ENCODE data around the gene NPHS1. TPM values are rescaled to one million over a fixed set of nuclear protein-coding genes. Genes with fewer than 3 reads are reported as not detected.

Gene NPHS1
- total RNA-seq, 2 experiments from 2014 or later: not detected

DNA sequence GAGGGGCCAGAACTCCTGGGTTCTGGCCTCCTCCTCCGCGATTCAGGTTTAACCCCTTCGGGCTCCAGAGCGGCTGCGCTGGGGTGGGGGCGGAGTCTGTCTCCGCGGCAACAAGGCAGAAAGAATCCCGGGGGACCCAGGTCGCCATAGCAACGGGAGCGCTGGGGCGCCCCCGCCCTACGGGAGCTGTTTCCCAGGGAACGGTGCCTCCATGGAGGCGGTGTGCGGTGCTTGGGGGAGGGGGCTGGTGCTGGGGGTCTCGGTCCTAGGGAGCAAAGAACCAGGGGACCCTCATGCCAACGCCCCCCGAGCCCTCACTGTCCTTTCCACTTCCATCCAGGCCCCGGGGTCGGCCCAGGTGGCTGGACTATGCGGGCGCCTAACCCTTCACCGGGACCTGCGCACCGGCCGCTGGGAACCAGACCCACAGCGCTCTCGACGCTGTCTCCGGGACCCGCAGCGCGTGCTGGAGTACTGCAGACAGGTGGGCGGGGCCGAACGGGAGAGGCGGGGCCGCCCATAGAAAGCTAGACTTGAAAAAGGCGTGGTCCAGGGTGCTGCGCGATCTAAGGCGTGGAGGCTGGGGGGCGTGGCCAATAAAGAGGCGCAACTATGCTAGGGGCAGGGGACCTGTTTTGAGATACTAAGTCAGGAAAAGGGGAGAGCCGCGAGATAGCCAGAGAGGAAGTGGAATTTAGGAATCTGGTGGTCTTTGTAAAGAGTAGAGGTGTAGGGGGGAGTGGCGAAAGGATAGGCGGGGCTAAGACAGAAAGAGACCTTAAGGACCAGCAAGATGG, 17.2 kb upstream of the NPHS1 start:
- no peaks in the 10 kb centered on the region for H3K36me3 Mint-ChIP-seq (ENCODE audit: low read depth)
- H3K9me3 Mint-ChIP-seq: no peaks in the 10 kb centered on the region
- TF ChIP-seq, protein P1, sequence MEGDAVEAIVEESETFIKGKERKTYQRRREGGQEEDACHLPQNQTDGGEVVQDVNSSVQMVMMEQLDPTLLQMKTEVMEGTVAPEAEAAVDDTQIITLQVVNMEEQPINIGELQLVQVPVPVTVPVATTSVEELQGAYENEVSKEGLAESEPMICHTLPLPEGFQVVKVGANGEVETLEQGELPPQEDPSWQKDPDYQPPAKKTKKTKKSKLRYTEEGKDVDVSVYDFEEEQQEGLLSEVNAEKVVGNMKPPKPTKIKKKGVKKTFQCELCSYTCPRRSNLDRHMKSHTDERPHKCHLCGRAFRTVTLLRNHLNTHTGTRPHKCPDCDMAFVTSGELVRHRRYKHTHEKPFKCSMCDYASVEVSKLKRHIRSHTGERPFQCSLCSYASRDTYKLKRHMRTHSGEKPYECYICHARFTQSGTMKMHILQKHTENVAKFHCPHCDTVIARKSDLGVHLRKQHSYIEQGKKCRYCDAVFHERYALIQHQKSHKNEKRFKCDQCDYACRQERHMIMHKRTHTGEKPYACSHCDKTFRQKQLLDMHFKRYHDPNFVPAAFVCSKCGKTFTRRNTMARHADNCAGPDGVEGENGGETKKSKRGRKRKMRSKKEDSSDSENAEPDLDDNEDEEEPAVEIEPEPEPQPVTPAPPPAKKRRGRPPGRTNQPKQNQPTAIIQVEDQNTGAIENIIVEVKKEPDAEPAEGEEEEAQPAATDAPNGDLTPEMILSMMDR (IDR thresholded peaks at IDR 0.05): no peak
- CTCF ChIA-PET: interaction anchor here (1.0 kb wide), 1 partner anchor 89 kb away, joined by 4 read pairs; no protein-coding TSS in a partner anchor
- intact Hi-C loops (cut with DNase I, micrococcal nuclease): no loop called here
- POLR2A ChIA-PET: interaction anchor here (0.7 kb wide), 1 partner anchor 145 kb away, joined by 3 read pairs; the partner anchor contains the start of gene ALKBH6
- H3K9me3 ChIP-seq (ENCODE audit: control insufficient read depth in 1 of 2, insufficient read depth in 1 of 2, low read length in 2 of 2): peaks cover 0 to 24% of the 10 kb centered on the region in 2 experiments
- H3K36me3 ChIP-seq (ENCODE audit: insufficient read depth, low read length): no peaks in the 10 kb centered on the region
- H3K4me1 Mint-ChIP-seq (ENCODE audit: low read depth): peaks cover 15% of the 10 kb centered on the region
- H3K4me1 ChIP-seq (ENCODE audit: insufficient read depth, low read length): peaks cover 24% of the 10 kb centered on the region
- DNase-seq (peak; percentile 60 to 92 (median 76)), ATAC-seq (ENCODE audit: poor library complexity) (peak; percentile 96)
- peak overlapping the region; percentile 63 for H3K4me3 Mint-ChIP-seq
- peaks cover 35 to 42% of the 10 kb centered on the region in 2 experiments for H3K27me3 ChIP-seq (ENCODE audit: control insufficient read depth in 1 of 2, insufficient read depth in 2 of 2, low read length in 2 of 2)
- peak overlapping the region; percentile 20 for H3K4me3 ChIP-seq (ENCODE audit: low read length)
- no peak overlapping the region for H3K27ac Mint-ChIP-seq
- peaks cover 76% of the 10 kb centered on the region for H3K27me3 Mint-ChIP-seq
- no peak overlapping the region for H3K27ac ChIP-seq (ENCODE audit: low read depth in 1 of 2, low read length in 2 of 2)

DNA sequence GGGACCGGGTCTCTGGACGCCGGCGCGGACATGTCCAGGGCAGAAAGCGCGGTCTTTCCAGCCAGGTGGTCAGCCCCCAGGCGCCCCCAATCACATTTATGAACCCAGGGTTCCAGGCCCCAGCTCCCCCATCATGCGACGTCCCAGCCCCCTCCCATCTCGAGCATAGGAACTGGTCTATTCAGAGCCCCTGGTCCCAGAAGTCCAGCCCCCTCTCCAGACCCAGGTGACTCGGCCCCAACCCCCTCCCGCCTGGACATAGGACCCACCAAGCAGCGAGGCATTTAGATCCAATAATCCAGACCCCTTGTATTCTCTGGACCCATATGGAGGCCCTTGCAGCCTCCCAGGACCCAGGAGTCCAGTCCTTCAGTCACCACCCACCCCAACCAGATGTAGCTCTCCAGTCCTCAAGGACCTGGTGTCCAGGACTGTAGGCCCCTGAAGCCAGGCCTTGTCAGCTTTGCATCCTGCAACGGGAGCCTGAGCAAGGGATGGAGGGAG, 16.6 kb upstream of the NPHS1 start:
- POLR2A ChIA-PET: interaction anchor here (1.1 kb wide), 1 partner anchor 246 kb away, joined by 3 read pairs; the partner anchor contains the start of genes POLR2I and TBCB

DNA sequence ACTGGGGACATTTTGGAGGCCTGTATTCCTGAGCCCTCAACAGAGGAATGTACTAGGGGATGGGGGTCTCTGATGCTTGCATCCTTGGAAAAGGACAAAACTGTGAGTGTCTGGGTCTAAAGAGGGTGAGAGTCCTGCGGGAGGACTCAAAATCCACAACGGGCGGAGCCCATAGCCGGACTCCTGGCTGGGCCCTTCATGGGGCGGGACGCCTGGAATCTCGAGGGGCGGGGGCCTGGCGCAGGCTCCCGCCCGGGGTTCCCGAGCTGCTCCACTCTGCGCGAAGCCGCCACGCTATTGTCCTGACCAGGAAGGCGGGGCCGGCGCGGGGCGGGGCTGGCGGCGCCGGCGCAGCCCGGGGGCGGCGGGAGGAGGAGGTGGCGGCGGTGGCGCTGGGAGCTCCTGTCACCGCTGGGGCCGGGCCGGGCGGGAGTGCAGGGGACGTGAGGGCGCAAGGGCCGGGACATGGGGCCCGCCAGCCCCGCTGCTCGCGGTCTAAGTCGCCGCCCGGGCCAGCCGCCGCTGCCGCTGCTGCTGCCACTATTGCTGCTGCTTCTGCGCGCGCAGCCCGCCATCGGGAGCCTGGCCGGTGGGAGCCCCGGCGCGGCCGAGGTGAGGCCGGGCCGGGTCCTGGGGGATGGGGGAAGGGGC, 16.0 kb upstream of the NPHS1 start, which contains the start of gene APLP1:
TSS of gene APLP1 (plus strand) at position 403 of the 651 bp plus-strand sequence. CDS start at position 466, 63 bp downstream.
- POLR2A ChIA-PET: interaction anchor here (1.1 kb wide), 1 partner anchor 247 kb away, joined by 3 read pairs; the partner anchor contains the start of genes POLR2I and TBCB
- H3K27me3 Mint-ChIP-seq: peaks cover 74% of the 10 kb centered on the region
- no peak within 1 kb of the TSS for H3K27ac ChIP-seq (ENCODE audit: low read depth in 1 of 2, low read length in 2 of 2)
- peaks cover 0 to 24% of the 10 kb centered on the region in 2 experiments for H3K9me3 ChIP-seq (ENCODE audit: control insufficient read depth in 1 of 2, insufficient read depth in 1 of 2, low read length in 2 of 2)
- H3K36me3 ChIP-seq (ENCODE audit: insufficient read depth, low read length): no peaks in the 10 kb centered on the region
- peak; percentile 56 for ATAC-seq (ENCODE audit: poor library complexity)
- peak within 1 kb of the TSS; percentile 63 for H3K4me3 Mint-ChIP-seq
- H3K36me3 Mint-ChIP-seq (ENCODE audit: low read depth): no peaks in the 10 kb centered on the region
- peaks cover 15% of the 10 kb centered on the region for H3K4me1 Mint-ChIP-seq (ENCODE audit: low read depth)
- H3K27ac Mint-ChIP-seq: no peak within 1 kb of the TSS
- H3K27me3 ChIP-seq (ENCODE audit: control insufficient read depth in 1 of 2, insufficient read depth in 2 of 2, low read length in 2 of 2): peaks cover 35 to 42% of the 10 kb centered on the region in 2 experiments
- intact Hi-C loops (cut with DNase I, micrococcal nuclease): no loop called here
- peak; percentile 30 to 78 (median 62) for DNase-seq
- TF ChIP-seq, protein P1 (IDR thresholded peaks at IDR 0.05): no peak
- H3K4me1 ChIP-seq (ENCODE audit: insufficient read depth, low read length): peaks cover 24% of the 10 kb centered on the region
- CTCF ChIA-PET: interaction anchor here (0.7 kb wide), 1 partner anchor 63 kb away, joined by 3 read pairs; no protein-coding TSS in a partner anchor
- no peaks in the 10 kb centered on the region for H3K9me3 Mint-ChIP-seq
- peak within 1 kb of the TSS; percentile 20 for H3K4me3 ChIP-seq (ENCODE audit: low read length)

More for the DNA sequence above, 16.6 kb upstream of the NPHS1 start:
- Mint-ChIP-seq H3K4me1 (ENCODE audit: low read depth) (peaks cover 15% of the 10 kb centered on the region), H3K27ac (no peak overlapping the region), H3K27me3 (peaks cover 76% of the 10 kb centered on the region), H3K9me3 (no peaks in the 10 kb centered on the region), H3K36me3 (ENCODE audit: low read depth) (no peaks in the 10 kb centered on the region), H3K4me3 (peak overlapping the region; percentile 63)
- TF ChIP-seq, protein P1 (IDR thresholded peaks at IDR 0.05): no peak
- Histone ChIP-seq H3K4me3 (ENCODE audit: low read length) (peak overlapping the region; percentile 20), H3K27me3 (ENCODE audit: control insufficient read depth in 1 of 2, insufficient read depth in 2 of 2, low read length in 2 of 2) (peaks cover 35 to 42% of the 10 kb centered on the region in 2 experiments), H3K9me3 (ENCODE audit: control insufficient read depth in 1 of 2, insufficient read depth in 1 of 2, low read length in 2 of 2) (peaks cover 0 to 24% of the 10 kb centered on the region in 2 experiments), H3K4me1 (ENCODE audit: insufficient read depth, low read length) (peaks cover 24% of the 10 kb centered on the region), H3K27ac (ENCODE audit: low read depth in 1 of 2, low read length in 2 of 2) (no peak overlapping the region), H3K36me3 (ENCODE audit: insufficient read depth, low read length) (no peaks in the 10 kb centered on the region)
- ATAC-seq (ENCODE audit: poor library complexity) (no peak), DNase-seq (peak in 1 of 14 experiments; percentile 53)
- intact Hi-C loops (cut with DNase I, micrococcal nuclease): no loop called here
- CTCF ChIA-PET: interaction anchor here (0.7 kb wide), 1 partner anchor 62 kb away, joined by 3 read pairs; no protein-coding TSS in a partner anchor
